Astrocyte of the cerebellum (primary cell): ENCODE data around the gene RASAL1.

Source experiments
- DNase-seq: peaks from one replicate; pipeline ENCODE4 v3.0.0-alpha.2; 2011; ENCODE audit warnings: low read depth
- H3K4me3 ChIP-seq: 2 replicates; pipeline ENCODE4 v1.5.1; 2011; ENCODE audit warnings: mild to moderate bottlenecking, low read depth, low read length, moderate library complexity
- in situ Hi-C: cut with HindIII; loops from 2 replicates; pipeline ENCODE4 v1.10.0; 2017; ENCODE audit warnings: low sequenced_read_pairs
- TF ChIP-seq, protein P1 (sequence below): IDR thresholded peaks from 2 replicates; pipeline ENCODE4 v1.5.1; 2012; ENCODE audit warnings: low read length, low read depth, moderate library complexity, mild to moderate bottlenecking; ENCODE audit errors: missing control alignments

RASAL1 gene

DNA sequence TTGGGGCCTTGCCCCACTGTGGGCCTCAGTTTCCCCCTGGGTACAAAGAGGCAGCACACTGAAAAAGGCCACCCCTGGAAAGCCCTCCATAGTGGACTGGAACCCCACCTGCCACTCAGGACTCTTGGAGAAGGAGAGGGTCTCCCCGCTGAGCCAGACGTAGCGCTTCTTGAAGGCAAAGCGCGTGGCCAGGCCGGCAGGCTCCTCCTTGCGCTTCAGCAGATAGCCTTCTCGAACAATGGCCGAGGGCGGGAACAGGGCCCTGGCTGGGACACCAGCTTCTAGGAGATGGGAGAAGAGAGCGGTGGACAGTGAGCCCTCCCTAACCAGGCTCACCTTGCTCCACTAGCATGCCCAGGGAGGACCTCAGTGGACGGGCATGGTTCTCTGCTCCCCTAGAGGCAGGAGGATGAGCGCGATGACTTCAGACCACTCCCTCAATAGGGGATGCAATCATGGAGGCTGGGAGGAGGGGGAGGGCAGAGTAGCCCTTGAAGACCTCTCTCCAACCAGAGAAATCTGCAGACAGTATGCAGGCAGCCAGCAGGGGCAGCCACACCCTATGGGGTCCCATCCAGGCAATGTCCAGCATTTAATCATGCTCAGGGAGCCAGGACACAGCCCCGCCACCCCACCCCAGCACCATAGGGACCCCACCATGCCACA is 29.8 kb downstream of the RASAL1 start:
- TF ChIP-seq, protein P1, sequence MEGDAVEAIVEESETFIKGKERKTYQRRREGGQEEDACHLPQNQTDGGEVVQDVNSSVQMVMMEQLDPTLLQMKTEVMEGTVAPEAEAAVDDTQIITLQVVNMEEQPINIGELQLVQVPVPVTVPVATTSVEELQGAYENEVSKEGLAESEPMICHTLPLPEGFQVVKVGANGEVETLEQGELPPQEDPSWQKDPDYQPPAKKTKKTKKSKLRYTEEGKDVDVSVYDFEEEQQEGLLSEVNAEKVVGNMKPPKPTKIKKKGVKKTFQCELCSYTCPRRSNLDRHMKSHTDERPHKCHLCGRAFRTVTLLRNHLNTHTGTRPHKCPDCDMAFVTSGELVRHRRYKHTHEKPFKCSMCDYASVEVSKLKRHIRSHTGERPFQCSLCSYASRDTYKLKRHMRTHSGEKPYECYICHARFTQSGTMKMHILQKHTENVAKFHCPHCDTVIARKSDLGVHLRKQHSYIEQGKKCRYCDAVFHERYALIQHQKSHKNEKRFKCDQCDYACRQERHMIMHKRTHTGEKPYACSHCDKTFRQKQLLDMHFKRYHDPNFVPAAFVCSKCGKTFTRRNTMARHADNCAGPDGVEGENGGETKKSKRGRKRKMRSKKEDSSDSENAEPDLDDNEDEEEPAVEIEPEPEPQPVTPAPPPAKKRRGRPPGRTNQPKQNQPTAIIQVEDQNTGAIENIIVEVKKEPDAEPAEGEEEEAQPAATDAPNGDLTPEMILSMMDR, result no peak
- no peak for DNase-seq
- H3K4me3 ChIP-seq, result no peak overlapping the region
- in situ Hi-C loops, result no loop called here

DNA sequence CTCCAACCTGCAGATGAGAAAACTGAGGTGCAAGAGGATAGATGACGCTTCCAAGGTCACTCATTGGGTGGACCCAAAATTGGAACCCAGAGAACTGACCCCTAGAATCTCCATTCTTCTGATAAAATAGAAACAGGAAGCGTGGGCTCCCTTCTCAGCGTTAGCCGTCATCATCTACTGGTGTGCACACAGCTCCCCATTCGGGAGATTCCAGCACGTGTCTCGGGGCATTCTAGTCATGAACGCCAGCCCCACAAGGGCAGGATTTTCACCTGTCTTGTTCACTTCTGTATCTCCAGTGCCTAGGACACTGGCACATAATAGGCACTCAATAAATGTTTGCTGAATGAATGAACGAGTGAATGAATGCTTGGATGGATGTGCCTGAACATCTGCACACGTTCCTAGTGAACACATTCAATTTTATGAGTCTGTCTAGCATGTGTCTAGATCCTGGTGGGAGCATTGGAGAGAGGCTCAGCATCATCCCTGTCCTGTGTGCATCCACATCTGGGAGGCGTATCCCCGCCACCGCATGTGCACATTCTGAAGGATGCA is 30.5 kb downstream of the RASAL1 start:
- no peak overlapping the region for H3K4me3 ChIP-seq
- TF ChIP-seq, protein P1, result no peak
- in situ Hi-C loops, result no loop called here
- DNase-seq, result no peak

DNA sequence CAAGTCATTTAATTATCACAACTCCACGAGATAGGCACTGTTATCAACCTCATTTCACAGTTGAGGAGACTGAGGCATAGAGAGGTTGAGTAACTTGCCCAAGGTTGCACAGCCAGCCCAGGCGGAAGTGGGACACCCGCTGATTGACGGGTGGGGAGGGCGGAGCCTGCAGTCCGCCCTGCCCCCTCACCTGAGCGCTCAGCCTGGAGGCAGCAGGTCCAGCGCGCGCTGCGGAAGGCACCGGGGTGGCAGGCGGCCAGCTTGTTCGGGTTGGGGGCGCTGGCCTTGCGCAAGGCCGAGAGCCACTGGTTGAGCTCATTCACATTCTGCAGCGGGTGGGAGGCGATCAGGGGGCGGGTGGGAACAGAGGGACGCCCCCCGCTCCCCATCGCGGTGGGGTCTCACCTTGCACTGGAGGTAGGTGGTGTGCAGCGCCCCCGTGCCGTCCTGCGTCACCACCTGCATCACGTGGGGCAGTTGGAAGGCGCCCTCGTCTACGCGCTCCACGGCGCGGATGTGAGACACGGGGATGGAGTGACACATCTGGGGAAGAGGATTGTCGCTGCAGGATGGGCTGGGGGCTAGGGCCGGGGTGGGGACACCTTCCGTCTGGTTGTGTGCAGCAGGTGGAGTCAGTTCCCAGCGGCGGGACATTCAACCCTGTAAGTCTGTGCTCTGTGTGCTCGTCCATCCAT is 31.7 kb downstream of the RASAL1 start:
- TF ChIP-seq, protein P1, result no peak
- no peak overlapping the region for H3K4me3 ChIP-seq
- in situ Hi-C loops, result no loop called here
- DNase-seq, result no peak

DNA sequence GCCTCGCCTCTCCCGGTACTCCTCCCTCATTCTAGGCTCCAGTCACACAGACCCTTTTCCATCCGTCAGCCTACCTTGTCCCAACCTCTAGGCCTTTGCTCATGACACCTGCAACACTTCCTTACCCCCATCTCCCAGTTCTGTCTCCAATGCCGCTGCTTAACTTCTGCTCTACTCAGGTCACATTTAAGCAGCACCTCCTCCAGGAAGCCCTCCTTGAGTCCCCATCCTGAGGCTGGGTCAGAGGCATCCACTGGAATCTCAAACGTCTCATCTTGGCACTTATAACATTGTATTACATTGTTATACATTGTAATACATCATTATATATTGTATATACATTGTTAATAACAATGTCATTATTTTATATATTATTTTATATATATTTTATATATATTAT is 32.8 kb downstream of the RASAL1 start:
- TF ChIP-seq, protein P1, result no peak
- in situ Hi-C loops, result no loop called here
- no peak for DNase-seq
- no peak overlapping the region for H3K4me3 ChIP-seq

DNA sequence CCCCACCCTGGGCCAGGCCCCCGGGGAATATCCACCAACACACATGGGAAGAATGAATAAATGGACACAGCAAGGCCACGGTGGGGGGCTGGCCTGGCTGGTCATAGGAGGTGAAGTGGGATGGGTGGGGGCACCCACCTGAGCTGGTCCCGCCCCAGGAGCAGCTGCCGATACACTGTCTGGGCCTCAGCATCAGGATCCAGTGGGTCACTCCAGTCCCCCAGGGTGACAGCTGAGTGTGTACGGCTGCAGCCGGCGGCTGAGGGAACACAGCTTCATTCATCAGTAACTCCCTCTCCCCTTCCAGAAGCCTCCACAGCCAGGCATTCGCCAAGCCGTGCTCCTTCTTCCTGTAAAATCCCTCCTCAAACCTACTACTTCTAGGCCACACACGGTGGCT is 33.8 kb downstream of the RASAL1 start:
- DNase-seq, result no peak
- in situ Hi-C loops, result no loop called here
- H3K4me3 ChIP-seq, result no peak overlapping the region
- TF ChIP-seq, protein P1, result no peak

DNA sequence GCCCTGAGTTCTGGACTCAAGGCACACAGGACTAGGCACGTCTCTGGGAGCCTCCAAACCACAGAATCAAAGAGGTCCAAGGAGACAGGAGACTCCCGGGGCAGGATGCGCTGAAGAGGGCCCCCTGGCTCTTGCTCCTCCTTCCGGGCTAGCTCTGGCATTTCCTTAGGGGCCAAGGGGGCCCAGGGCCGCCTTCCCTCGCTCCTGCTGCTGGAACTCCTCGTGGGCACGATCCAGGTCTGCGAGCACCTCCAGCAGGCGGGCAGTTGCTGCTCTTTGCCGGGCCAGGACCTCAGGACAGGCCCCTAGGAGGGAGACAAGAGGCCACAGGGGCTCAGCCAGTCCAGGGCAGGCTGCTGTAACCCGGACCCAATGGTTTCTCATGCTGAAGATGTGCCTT is 35.8 kb downstream of the RASAL1 start:
- in situ Hi-C loops, result no loop called here
- TF ChIP-seq, protein P1, result no peak
- no peak overlapping the region for H3K4me3 ChIP-seq
- no peak for DNase-seq
